ENCODE results near the gene TIRAP.

Gene TIRAP

DNA sequence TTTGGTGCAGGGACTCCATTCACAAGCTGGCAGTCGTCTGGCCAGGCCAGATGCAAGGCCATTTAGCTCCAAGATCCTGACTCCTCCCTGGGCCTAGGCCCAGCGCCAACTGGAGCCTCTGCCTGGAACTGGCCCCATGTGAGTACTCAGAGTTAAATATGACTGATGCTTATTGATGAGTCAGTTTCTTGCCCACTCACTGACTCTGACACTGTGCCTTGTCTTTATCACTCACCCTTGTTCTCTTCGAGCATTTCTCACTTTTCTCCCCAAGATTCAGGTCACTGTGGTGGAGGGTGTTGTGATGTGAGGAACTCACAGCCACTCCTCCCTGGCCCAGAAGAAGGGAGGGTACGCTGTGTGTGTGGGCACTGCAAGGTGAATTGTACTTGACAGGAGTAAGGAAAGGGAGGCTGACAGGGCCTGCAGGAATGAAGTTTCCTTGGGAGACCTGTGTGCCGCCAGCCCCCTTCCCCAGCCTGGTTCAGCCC is 49.4 kb downstream of the TIRAP start:
- ATAC-seq = peak; percentile 92
- no peak for TF ChIP-seq ZNF565 (CRISPR knock-in tag; conservative IDR thresholded peaks at IDR 0.05; ENCODE audit: low read depth)
- no peak for TF ChIP-seq ESRRG (CRISPR knock-in tag; IDR thresholded peaks at IDR 0.05)
- TF ChIP-seq ZFP3 (CRISPR knock-in tag; IDR thresholded peaks at IDR 0.05) = no peak
- TF ChIP-seq TOX (CRISPR knock-in tag; IDR thresholded peaks at IDR 0.05; ENCODE audit: borderline replicate concordance) = 0 out of 2 replicates have a peak, but pooled peaks have one; percentile 25
- TF ChIP-seq RARB (CRISPR knock-in tag; IDR thresholded peaks at IDR 0.05) = no peak
- no peak for TF ChIP-seq ZNF70 (CRISPR knock-in tag; IDR thresholded peaks at IDR 0.05)
- TF ChIP-seq ISL1 (CRISPR knock-in tag; IDR thresholded peaks at IDR 0.05) = peak; percentile 27; the same call in 1 of the 2 replicates
- TF ChIP-seq BACH2 (CRISPR knock-in tag; IDR thresholded peaks at IDR 0.05; ENCODE audit: borderline replicate concordance) = no peak

DNA sequence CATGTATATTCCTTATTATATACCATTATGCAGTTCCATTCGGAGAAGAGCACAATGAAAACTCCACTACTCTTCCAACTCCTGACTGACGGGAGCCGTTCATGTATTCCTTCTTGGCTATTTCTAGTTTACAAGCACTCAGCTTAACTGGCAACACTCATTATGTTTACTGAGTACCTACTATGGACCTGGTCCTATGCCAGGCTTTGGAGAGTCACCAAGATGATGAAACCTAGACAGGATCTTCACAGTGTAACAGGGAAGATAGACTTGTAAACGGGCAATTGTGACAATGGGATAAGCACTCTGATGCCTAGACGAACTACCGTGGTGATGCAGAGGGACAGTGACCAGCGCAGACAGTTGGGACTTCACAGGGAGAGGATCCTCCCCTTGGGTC is 50.2 kb downstream of the TIRAP start:
- TF ChIP-seq SNAI2 (CRISPR knock-in tag; IDR thresholded peaks at IDR 0.05) (no peak), PPARA (CRISPR knock-in tag; IDR thresholded peaks at IDR 0.05; ENCODE audit: borderline replicate concordance) (no peak)
- no peak for ATAC-seq

- TF ChIP-seq ZC3H10 (CRISPR knock-in tag; IDR thresholded peaks at IDR 0.05) = no peak
- TF ChIP-seq ZFP30 (CRISPR knock-in tag; IDR thresholded peaks at IDR 0.05) = no peak
- TF ChIP-seq, protein P1, sequence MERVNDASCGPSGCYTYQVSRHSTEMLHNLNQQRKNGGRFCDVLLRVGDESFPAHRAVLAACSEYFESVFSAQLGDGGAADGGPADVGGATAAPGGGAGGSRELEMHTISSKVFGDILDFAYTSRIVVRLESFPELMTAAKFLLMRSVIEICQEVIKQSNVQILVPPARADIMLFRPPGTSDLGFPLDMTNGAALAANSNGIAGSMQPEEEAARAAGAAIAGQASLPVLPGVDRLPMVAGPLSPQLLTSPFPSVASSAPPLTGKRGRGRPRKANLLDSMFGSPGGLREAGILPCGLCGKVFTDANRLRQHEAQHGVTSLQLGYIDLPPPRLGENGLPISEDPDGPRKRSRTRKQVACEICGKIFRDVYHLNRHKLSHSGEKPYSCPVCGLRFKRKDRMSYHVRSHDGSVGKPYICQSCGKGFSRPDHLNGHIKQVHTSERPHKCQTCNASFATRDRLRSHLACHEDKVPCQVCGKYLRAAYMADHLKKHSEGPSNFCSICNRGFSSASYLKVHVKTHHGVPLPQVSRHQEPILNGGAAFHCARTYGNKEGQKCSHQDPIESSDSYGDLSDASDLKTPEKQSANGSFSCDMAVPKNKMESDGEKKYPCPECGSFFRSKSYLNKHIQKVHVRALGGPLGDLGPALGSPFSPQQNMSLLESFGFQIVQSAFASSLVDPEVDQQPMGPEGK (CRISPR knock-in tag; IDR thresholded peaks at IDR 0.05; ENCODE audit: borderline replicate concordance) = no peak
- TF ChIP-seq ARNTL (CRISPR knock-in tag; IDR thresholded peaks at IDR 0.05; ENCODE audit: borderline replicate concordance, low read depth) = no peak
- no peak for TF ChIP-seq ZNF8 (CRISPR knock-in tag; IDR thresholded peaks at IDR 0.05)
- TF ChIP-seq, protein P2, sequence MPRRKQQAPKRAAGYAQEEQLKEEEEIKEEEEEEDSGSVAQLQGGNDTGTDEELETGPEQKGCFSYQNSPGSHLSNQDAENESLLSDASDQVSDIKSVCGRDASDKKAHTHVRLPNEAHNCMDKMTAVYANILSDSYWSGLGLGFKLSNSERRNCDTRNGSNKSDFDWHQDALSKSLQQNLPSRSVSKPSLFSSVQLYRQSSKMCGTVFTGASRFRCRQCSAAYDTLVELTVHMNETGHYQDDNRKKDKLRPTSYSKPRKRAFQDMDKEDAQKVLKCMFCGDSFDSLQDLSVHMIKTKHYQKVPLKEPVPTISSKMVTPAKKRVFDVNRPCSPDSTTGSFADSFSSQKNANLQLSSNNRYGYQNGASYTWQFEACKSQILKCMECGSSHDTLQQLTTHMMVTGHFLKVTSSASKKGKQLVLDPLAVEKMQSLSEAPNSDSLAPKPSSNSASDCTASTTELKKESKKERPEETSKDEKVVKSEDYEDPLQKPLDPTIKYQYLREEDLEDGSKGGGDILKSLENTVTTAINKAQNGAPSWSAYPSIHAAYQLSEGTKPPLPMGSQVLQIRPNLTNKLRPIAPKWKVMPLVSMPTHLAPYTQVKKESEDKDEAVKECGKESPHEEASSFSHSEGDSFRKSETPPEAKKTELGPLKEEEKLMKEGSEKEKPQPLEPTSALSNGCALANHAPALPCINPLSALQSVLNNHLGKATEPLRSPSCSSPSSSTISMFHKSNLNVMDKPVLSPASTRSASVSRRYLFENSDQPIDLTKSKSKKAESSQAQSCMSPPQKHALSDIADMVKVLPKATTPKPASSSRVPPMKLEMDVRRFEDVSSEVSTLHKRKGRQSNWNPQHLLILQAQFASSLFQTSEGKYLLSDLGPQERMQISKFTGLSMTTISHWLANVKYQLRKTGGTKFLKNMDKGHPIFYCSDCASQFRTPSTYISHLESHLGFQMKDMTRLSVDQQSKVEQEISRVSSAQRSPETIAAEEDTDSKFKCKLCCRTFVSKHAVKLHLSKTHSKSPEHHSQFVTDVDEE (CRISPR knock-in tag; IDR thresholded peaks at IDR 0.05) = no peak
- no peak for TF ChIP-seq RARB (CRISPR knock-in tag; IDR thresholded peaks at IDR 0.05)
- no peak for TF ChIP-seq ESRRG (CRISPR knock-in tag; IDR thresholded peaks at IDR 0.05)
- TF ChIP-seq ISL1 (CRISPR knock-in tag; IDR thresholded peaks at IDR 0.05) = no peak
- TF ChIP-seq TOX (CRISPR knock-in tag; IDR thresholded peaks at IDR 0.05; ENCODE audit: borderline replicate concordance) = no peak
- TF ChIP-seq SNAI2 (CRISPR knock-in tag; IDR thresholded peaks at IDR 0.05) = no peak
- TF ChIP-seq, protein P3, sequence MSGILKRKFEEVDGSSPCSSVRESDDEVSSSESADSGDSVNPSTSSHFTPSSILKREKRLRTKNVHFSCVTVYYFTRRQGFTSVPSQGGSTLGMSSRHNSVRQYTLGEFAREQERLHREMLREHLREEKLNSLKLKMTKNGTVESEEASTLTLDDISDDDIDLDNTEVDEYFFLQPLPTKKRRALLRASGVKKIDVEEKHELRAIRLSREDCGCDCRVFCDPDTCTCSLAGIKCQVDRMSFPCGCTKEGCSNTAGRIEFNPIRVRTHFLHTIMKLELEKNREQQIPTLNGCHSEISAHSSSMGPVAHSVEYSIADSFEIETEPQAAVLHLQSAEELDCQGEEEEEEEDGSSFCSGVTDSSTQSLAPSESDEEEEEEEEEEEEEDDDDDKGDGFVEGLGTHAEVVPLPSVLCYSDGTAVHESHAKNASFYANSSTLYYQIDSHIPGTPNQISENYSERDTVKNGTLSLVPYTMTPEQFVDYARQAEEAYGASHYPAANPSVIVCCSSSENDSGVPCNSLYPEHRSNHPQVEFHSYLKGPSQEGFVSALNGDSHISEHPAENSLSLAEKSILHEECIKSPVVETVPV (CRISPR knock-in tag; IDR thresholded peaks at IDR 0.05) = no peak
- TF ChIP-seq TCF4 (CRISPR knock-in tag; IDR thresholded peaks at IDR 0.05; ENCODE audit: borderline replicate concordance) = no peak
- TF ChIP-seq BACH2 (CRISPR knock-in tag; IDR thresholded peaks at IDR 0.05; ENCODE audit: borderline replicate concordance) = no peak
- TF ChIP-seq ZFP3 (CRISPR knock-in tag; IDR thresholded peaks at IDR 0.05) = no peak
- TF ChIP-seq, protein P4, sequence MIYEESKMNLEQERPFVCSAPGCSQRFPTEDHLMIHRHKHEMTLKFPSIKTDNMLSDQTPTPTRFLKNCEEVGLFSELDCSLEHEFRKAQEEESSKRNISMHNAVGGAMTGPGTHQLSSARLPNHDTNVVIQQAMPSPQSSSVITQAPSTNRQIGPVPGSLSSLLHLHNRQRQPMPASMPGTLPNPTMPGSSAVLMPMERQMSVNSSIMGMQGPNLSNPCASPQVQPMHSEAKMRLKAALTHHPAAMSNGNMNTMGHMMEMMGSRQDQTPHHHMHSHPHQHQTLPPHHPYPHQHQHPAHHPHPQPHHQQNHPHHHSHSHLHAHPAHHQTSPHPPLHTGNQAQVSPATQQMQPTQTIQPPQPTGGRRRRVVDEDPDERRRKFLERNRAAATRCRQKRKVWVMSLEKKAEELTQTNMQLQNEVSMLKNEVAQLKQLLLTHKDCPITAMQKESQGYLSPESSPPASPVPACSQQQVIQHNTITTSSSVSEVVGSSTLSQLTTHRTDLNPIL (CRISPR knock-in tag; IDR thresholded peaks at IDR 0.05; ENCODE audit: low read depth) = no peak
- no peak for TF ChIP-seq CSDC2 (CRISPR knock-in tag; IDR thresholded peaks at IDR 0.05)
- no peak for TF ChIP-seq GLIS3 (CRISPR knock-in tag; IDR thresholded peaks at IDR 0.05)
- TF ChIP-seq ZNF70 (CRISPR knock-in tag; IDR thresholded peaks at IDR 0.05) = no peak
- no peak for TF ChIP-seq PPARA (CRISPR knock-in tag; IDR thresholded peaks at IDR 0.05; ENCODE audit: borderline replicate concordance)
- peak; percentile 33 for ATAC-seq
These were observed 52.0 kb downstream of the TIRAP start for GRCh38 chr11:126334659-126335462.

Data from SK-N-SH treated with all-trans-retinoic acid at 6 μM for 48 hours (cell line).